GM18520 (cell line): ENCODE measurements around the gene BARX2.

Experiments used
- ATAC-seq: cut with Tn5 transposase; IDR thresholded peaks from one replicate; pipeline ENCODE4 v1.9.1; 2021; ENCODE audit not compliant: unreplicated experiment

BARX2 gene

DNA sequence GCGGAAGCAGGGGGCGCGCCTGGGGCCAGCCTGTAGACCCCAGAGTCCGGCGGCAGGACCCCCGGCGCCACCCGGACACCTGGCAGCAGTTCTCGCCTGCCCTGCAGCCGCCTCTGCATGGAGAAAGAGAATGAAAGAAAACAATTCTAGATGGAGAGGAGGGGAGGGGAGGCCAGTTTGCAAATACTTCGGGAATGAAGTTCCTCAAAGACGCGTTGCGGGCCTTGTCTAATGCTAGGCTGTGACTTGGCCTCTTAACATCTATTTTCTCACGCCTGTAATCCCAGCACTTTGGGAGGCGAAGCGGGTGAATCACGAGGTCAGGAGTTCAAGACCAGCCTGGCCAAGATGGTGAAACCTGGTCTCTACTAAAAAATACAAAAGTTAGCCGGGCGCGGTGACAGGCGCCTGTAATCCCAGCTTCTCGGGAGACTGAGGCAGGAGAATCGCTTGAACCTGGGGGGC, 2.1 kb upstream of the BARX2 start:
- ATAC-seq = no peak

DNA sequence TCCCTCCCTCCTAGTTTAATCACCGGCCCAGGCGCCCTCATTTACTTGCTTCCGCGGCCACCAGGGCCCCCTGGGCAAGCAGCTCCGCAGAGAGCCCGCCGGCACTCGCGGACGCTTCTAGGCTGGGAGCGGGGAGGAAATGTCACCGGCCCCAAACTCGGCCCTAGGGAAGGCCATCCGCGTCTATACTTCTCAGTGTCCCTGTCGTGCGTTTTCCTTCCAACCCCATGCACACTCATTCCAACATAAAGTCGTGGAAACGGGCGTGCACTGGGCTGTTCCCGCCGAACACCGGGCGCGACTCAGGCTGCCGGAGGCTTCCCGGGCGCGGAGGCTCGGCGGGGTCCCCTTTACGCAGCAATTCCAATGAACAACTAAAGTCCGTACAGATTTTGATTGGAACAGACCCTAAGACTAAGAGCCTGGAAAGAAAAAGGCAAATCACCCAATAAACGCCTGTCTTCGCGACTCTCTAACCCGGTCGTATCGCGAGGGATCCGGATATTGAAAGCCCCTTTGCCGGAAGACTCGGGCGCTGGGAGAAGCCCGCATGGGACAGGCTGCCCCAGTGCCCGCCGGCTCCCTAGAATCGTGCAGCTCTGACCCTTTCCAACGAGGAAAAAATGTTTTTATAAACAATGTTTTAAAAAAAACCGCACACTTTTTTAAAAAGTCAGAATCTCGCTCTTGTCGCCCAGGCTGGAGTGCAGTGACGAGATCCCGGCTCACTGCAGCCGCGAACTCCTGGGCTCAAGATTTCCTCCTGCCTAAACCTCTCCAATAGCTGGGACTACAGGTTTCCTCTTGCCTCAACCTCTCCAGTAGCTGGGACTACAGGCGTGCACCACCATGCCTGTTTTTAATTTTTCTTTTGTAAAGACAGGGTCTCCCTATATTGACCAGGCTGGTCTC, 1.3 kb upstream of the BARX2 start:
- no peak for ATAC-seq

DNA sequence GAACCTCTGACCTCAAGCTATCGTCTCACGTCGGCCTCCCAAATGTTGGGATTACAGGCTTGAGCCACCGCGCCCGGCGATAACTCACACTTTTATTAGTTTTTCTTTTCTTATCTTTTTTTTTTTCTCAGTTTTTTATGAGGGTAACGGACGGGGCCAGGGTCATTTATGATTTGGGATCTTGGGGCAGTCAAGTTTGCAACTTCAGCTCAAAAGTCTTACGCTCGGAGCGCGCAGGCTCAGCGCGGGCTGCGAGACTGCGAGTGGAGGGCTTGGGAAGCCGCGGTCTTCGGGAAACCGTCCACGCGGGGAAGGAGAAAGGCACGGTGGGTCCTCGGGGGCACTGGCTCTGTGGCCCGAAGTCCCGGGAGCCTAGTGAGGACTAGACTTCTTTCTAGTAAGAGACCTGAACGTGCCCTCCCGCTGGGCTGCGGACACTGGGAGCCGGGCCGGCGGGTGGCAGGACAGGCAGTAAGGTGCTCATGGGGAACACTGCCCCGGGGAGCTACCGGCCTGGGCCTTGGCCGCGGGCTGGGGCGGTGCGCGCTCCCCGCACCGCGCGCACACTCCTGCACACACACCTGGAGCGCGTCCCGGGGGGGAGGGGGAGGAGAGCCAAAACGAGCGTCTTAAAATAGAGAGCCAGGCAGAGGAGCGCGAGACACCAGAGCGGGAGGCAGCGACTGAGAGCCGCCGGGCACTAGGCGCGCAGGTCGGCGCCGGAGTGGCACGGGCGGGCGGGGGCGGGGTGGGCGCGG, 476 bp upstream of the BARX2 start:
- ATAC-seq = no peak

DNA sequence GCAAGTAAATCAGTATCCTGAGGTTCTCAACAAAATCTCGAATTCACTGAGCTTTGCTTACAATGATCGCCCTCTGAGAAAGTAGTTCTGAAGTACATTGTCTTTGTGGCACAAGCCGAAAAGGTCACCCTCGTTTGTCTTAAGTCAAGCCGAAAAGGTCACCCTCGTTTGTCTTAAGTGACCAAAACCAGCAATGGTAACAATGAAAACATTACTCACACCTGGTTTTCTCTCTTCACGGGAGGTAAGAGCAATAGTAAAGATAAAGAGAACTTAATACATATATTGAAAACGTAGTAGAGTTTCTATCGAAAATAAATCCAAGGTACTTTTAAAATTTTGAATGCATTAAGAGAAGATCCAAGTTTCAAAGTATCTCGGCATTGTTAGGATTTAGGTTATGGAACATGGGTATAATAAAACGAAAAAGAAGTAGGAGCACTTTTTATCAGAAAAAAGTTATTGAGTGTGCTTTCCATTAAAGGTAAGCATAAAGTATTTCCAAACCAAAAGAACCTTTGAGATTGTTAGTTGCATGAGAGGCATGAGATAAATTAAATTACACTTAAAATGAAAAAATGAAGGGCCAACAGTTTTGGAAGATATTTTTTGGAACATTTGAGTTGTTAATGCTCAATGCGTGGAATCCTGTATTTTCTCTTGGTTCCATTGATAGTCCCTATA, 1.2 kb downstream of the BARX2 start:
- no peak for ATAC-seq

DNA sequence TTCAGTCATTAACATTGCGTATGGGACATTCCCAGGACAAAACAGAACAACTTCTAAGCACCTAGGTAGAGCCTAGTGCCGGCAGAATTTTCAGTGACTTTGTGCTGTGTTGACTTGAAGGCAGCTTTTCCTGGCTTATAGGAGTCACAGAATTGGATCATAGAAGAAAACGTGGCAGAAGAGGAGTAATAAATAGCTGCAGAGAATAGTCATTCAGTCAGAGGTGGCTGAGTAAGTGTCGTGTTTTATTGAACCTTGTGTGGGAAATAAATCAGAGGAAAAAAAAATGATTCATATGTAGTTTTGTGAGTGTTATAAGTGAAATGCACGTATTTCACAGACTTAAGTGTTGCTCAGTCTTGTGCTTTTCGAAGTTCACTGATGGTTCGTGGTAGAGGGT, 2.1 kb downstream of the BARX2 start:
- ATAC-seq = no peak

DNA sequence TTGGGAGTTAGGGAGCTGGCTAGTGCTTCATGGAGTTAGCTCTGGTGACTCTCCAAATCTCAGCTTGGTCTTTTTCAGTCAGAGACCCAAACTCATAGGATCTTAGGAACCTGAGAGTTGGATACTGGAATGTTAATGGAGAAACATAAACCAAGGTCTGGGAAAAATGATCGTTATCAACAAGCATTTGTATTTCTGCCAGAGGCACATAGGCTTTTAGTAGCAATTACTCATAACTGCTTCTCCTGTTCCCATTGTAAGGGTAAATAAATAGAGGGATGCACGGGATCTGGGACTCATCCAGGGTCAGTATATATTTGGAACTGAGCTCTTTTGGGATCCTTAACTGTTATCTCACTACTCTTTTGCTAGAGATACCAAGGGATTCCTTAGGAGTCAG, 4.8 kb downstream of the BARX2 start:
- ATAC-seq = no peak

DNA sequence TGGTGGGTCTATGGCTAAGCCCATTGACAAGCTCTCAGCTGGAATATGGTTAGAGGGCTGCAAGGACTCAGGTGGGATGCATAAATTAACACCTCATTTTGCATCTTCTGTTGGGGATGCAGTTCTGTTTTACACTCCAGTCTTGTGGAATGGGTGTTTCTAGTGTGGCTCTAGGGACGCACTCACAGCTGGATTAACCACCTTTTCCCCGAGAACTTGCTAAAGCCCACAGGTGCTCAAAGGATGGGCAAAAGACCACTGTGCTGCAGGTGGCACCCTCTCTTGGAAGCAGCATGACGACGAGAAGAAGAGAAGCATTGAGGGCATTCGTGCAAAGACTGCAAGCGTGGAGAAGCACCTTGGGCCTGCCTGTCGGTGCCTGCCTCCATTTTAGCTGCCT, 6.9 kb downstream of the BARX2 start:
- ATAC-seq = no peak

DNA sequence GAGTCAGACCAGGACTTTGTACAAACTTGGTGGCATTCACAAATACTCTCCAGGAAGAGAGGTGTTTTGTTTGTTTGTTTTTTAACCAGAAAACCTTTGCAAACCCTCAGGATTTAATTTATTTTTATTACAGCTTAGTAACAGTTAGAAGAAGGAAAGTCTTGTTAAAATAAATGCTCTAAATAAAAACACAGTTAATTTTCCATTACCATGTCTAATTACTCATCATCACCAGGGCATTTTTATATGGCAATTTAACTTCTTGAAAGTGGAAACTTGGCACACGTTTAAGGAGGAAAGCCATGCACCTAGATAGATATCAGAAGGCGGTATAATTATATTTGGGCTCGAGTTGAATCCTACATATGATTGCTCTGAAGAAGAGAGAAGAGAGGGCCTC, 7.4 kb downstream of the BARX2 start:
- ATAC-seq = no peak

DNA sequence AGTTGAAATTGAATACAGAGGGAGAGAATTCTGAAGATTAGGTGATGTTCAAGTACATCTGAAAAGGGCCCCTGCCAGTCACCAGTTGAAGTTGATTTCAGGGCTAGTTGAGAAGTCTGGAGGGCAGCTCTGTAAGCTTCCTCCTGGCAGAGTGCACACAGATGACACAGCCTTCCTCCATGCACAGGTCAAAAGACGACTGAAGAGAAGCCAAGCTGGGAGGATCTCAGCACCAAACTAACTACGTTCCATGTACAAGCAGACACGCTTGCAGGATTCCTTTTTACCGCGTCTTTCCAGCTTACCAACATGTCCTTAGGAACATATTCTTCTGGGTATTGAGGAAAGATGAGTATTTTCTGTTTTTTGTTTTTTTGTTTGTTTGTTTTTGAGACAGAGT, 7.9 kb downstream of the BARX2 start:
- no peak for ATAC-seq

DNA sequence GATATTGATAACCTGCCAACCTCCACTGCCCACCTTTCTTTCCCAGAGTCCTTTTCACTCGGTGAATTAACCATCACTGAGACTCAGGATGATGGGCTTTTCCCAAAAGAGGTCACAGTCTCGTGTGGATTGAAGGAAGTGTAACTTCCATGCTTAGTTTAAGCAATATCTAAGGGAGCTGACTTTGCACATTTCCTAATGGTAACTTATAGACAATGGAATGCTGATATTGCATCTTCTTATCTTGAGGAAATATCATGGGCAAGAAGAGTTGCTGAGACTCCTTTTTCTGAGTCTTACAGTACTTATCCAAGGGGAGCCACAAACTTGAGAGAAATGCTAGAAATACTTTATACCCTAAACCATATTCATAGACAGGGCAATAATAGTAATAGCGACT, 8.8 kb downstream of the BARX2 start:
- no peak for ATAC-seq

DNA sequence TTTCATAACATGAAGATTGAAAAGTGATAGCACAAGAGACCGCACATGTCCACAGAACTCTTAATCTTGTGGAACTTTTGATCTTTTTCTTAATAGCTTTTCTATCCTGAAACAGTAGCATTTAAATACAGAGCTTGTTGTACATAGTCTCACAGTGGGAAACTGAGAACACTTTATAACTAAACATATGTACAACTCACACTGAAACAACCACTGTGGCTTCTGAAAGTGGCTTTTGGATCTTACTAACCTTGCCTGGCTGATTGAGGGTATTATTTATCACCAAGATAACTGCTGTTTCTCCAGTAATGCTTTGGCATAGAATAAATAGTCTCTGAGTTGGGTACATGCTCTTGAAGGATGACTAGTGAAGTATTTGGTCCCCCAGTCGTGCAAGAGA, 10.2 kb downstream of the BARX2 start:
- no peak for ATAC-seq

DNA sequence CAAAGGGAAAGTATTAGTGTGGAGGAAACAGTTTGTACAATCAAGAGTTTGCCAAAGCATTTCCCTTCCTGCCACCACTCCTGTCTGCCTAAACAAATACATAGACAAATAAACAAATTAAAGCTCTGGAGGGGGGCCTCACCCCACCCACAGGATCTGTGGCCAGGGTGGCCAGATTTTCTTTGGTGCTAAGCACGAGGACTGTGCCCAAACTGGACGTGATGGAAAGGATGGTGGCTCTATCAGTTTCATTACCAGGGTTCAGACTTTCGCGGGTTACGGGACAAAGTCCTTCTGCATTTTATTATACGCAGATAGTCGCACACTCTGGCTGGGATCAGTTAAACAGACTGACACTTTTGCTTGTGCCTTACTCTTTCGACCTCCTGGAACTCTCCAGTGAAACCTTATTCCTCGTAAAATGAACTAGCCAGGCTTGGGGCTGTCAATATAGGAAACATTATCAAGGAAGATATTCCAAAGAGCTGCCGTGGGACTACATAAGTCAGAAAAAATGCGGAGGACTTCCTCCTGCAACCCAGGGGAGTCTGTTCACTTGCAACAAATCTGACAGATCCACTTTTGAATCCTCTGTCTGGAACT, 11.2 kb downstream of the BARX2 start:
- ATAC-seq = no peak

DNA sequence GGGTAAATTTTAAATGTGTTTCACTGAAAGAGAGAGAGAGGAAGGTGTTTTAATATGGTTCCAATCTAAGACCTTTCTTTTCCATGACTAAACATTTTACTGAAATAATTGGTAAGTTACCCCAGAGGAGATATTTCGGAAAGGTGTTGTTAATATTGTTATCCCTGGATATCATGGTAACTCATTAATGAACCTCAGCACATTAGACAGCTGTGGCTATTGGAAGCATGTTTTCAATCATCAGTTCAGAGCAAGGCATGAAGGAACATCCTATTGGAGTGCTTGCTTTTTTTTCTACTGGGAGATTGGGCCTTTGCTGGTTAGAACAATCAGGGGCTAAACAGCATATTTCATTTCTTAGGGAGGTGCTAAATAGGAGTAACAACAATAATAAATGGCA, 11.8 kb downstream of the BARX2 start:
- ATAC-seq = no peak

DNA sequence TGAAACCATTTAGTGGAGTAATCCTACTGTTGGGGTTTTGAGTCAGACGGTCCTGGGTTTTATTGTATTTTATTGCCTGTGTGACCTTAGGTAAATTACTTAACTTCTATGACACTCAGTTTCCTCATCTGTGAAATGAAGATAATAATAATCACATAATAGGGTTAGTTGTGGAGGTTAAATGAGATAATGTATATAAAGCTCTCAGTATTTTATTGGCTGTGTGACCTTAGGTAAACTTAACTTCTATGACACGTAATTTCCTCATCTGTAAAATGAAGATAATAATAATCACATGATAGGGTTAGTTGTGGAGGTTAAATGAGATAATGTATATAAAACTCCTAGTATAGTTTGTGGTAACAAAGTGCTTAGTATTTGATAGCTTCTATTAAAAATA, 13.2 kb downstream of the BARX2 start:
- ATAC-seq = no peak

DNA sequence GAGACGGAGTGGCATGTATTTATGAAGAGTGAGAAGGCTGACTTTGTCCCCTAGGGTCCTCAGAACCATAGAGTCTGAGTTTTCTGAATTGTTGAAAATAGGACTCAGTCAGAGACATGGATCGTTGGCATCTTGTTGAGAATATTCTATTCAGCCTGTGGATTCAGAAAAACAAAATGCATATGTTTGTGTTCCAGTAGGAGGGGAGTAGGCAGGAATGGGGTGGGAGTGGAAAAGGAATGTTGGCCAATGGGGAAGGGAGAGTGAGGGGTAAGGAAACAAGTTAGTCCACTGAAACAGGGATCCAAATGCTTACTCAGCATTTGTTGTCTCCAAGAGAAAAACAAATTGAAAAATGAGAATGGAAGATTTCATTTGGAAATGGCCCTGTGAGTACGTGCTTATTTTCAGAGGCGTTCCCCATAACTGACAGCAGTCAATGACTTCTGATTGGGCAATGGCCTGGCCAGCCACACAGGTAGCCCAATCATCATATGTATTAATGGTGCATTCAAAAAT, 14.7 kb downstream of the BARX2 start:
- no peak for ATAC-seq

DNA sequence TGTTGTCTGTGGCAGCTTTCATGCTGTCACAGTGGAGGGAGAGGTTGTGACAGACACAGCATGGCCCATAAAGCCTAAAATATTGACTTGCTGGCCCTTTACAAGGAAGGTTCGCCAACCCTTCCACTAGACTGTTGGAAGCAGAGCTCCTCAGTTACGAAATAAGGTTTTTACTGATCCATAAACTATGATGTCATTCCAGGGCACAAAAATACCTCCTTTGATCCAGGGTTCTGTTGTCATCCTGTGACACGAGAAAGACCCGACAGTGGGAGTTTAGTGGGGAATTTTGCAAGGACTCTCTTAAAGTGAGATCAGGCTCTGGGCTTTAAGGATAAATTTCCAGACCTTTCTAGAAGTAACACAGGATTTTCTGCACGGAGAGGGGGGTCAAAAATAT, 15.7 kb downstream of the BARX2 start:
- ATAC-seq = no peak

DNA sequence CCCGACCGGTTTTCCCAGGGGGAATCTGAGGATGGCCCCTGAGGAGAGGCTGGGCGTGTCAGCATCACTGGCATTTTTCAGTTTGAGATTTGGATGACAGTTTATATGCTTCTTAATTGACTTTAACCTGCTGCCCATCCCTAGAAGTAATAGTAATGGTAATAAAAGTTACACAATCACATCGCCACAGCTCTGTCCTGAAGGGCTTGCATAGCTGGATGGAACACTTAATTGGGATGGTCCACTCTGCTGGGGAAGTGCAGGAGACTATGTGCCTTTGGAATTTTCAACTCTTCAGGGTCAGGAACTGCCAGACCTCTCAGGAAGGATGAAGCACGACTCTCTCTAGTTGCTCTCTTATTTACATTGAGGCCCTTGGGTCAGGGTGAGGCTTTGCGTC, 16.2 kb downstream of the BARX2 start:
- no peak for ATAC-seq

DNA sequence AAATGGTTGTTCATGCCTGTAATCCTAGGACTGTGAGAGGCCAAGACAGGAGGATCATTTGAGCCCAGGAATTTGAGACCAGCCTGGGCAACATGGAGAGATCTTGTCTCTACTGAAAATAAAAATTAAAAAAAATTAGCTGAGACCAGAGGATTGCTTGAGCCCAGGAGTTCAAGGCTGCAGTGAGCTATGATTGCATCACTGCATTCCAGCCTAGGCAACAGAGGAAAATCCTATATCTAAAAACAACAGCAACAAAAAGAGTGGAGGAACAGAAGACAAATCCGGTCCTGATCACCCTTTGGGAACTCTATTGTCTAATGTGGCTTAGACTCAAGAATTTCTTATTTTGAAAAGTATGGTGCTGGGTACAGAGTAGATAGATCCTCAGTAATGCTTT, 17.3 kb downstream of the BARX2 start:
- ATAC-seq = no peak

DNA sequence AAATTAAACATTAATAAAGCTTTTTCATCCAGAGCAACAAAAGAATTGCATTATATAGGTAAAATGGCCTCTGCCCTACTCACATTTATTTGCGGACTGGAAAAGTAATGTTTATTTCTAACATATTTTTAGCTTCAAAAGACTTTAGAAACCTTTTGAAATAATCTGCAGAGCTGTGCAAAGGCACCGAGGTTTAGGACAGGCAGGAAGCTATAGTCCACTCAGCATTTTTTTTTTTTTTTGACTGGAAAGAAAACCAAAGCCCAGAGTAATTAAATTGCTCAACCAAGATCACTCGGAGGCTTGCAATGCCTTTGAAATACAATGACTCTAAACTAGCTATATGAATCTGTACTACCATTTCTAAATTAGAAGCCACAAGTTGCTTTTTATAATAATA, 19.1 kb downstream of the BARX2 start:
- no peak for ATAC-seq

DNA sequence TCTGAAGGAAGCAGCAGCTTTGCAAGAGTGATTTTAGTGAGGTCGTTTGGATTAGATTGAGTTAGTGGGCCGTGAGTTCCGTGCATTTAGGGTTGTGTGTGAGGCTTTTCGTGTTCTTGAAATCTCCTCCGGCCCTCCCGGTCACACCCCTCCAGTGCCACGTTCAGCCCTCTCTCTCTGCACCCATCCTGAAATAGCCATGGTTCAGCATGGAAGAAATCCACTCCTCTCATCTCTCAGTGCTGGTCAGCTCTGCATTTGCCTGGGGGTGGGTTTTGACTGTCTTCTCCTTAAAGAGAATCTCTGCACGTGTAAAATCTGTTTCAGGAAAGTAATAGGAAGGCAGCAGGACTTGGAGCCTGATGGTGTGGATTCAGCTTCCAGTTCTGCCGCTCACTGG, 19.8 kb downstream of the BARX2 start:
- no peak for ATAC-seq

DNA sequence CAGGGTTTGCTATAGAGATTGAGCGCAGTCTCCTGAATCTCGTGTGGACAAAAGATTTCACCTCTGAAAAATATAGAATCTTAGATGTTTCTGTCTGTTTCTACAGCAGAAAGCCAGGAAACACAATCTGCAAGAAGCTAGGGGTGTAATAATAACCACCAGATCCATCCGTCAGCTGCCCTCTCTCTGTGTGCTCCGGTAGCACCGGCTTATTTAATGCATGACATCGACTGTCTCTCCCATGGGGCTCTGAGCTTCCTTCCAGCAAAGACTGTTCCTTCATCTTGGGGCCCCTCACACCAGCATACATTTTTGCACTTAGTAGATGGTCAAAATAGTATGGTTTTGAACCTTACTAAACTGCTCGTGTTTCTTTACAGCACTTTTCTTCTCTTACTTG, 20.2 kb downstream of the BARX2 start:
- ATAC-seq = no peak
